ENCODE measurements around the gene MT1HL1.
"Not testable (repeated sequence)": the region's sequence is repeated elsewhere in the genome, so short reads cannot be mapped to it uniquely, and the experiment has no call there.

Gene MT1HL1

GRCh38 chr1:237018896-237019295 lies 14.7 kb upstream of the MT1HL1 start:
- DNase-seq: no peak

GRCh38 chr1:237016626-237017025 lies 12.4 kb upstream of the MT1HL1 start:
- no peak for DNase-seq

- DNase-seq: no peak
Measured at GRCh38 chr1:237013608-237014007, 9.4 kb upstream of the MT1HL1 start.

- DNase-seq: peak in 1 of 58 donors; percentile 21
Measured at GRCh38 chr1:237012788-237013383, 8.6 kb upstream of the MT1HL1 start.

- no peak for DNase-seq
Measured at GRCh38 chr1:237012361-237012760, 8.1 kb upstream of the MT1HL1 start.

- no peak for DNase-seq
Measured at GRCh38 chr1:237011432-237011831, 7.2 kb upstream of the MT1HL1 start.

- no peak for DNase-seq
Measured at GRCh38 chr1:237009611-237010010, 5.4 kb upstream of the MT1HL1 start.

- DNase-seq: no peak
Measured at GRCh38 chr1:237007147-237007881, 3.1 kb upstream of the MT1HL1 start.

GRCh38 chr1:237005674-237006073 lies 1.4 kb upstream of the MT1HL1 start:
- DNase-seq: no peak

- no peak for DNase-seq
Measured at GRCh38 chr1:237003516-237003915, 725 bp downstream of the MT1HL1 start.

- no peak for DNase-seq
Measured at GRCh38 chr1:237000191-237000590, 4.0 kb downstream of the MT1HL1 start.

- peak in 1 of 58 donors; percentile 5 for DNase-seq
Measured at GRCh38 chr1:236998546-236998945, 5.7 kb downstream of the MT1HL1 start.

- no peak for DNase-seq
Measured at GRCh38 chr1:236997882-236998281, 6.4 kb downstream of the MT1HL1 start.

GRCh38 chr1:236997361-236997760 lies 6.9 kb downstream of the MT1HL1 start:
- no peak for DNase-seq

- DNase-seq: no peak
Measured at GRCh38 chr1:236994450-236994849, 9.8 kb downstream of the MT1HL1 start.

- DNase-seq: no peak
Measured at GRCh38 chr1:236992449-236992848, 11.8 kb downstream of the MT1HL1 start.

- no peak for DNase-seq
Measured at GRCh38 chr1:236990052-236990445, 14.2 kb downstream of the MT1HL1 start.

- no peak for DNase-seq
Measured at GRCh38 chr1:236989290-236990051, 14.8 kb downstream of the MT1HL1 start.

- no peak for DNase-seq
Measured at GRCh38 chr1:236983818-236984217, 20.4 kb downstream of the MT1HL1 start.

- no peak for DNase-seq
Measured at GRCh38 chr1:236982380-236982779, 21.9 kb downstream of the MT1HL1 start.

GRCh38 chr1:236981431-236981830 lies 22.8 kb downstream of the MT1HL1 start:
- DNase-seq: not testable (repeated sequence)

- DNase-seq: no peak
Measured at GRCh38 chr1:236980673-236981072, 23.6 kb downstream of the MT1HL1 start.
